Activated CD8-positive, alpha-beta memory T cell treated with anti-CD3 and anti-CD28 coated beads for 4 hours (primary cell): ENCODE measurements around the gene PPP2R3A.
"Not testable (repeated sequence)": the region's sequence is repeated elsewhere in the genome, so short reads cannot be mapped to it uniquely, and the experiment has no call there.

Experiments used
- DNase-seq, 2 donors: peaks; one replicate each; pipeline ENCODE4 v3.0.0-alpha.2; 2020; ENCODE audit warnings: low read depth in 2 of 2

Gene PPP2R3A

DNA sequence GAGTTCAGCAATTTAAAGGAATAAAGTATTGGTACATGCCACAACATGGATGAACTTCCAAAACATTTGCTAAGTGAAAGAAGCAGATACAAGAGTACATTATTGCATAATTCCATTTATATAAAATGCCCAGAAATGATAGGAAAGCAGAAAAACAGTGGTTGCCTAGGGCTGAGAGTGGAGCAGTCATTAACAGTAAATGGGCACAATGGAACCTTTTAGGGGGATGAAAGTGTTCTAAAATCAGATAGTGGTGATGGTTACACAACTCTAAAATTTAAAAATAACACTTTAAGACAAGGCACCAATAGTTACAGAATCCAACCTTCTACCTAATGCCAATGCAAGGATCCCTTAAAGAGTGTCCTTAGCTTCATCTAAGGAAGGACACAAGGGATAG, 196.0 kb downstream of the PPP2R3A start:
- DNase-seq, result no peak

DNA sequence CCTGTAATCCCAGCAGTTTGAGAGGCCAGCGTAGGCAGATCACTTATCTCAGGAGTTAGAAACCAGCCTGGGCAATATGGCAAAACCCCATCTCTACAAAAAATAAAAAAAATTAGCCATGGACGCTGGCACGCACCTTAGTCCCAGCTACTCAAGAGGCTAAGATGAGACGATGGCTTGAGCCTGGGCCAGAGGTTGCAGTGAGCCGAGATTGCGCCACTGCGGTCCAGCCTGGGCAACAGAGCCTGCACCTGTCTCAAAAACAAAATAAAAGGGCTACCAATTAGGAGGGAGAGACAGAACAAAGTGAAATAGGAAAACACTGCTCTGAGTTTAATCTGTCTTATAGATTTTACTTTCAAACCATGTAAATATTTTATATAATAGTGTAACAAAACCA, 196.8 kb downstream of the PPP2R3A start:
- no peak for DNase-seq

DNA sequence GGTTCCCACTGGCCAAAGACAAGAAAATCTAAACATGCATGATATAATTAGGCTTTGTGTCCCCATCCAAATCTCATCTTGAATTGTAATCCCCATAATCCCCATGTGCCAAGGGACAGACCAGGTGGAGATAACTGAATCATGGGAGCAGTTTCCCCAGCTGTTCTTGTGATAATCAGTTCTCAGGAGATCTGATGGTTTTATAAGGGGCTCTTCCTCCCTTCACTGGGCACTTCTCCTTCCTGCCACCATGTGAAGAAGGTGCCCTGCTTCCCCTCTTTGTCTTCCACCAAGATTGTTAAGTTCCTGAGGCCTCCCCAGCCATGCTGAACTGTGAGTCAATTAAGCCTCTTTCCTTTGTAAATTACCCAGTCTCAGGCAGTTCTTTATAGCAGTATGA, 198.1 kb downstream of the PPP2R3A start:
- not testable (repeated sequence) for DNase-seq

DNA sequence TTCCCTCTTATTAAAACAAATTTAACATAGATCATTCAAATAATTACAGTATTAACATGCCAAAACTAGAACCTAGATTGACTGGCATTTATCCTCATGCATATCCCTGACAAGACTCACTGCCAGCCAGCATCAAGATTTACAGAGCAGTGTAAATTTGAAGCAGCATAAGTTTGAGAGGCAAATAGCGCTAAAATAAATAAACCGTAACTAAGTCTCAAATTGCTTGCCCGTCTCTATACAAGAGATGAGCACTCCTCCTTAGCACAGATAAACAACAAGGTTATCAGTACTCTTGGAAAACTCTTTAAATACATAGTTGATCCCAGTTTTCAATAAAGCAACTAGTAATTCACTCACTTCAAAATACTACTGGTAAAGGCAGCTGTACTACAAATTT, 201.0 kb downstream of the PPP2R3A start:
- DNase-seq, result no peak

DNA sequence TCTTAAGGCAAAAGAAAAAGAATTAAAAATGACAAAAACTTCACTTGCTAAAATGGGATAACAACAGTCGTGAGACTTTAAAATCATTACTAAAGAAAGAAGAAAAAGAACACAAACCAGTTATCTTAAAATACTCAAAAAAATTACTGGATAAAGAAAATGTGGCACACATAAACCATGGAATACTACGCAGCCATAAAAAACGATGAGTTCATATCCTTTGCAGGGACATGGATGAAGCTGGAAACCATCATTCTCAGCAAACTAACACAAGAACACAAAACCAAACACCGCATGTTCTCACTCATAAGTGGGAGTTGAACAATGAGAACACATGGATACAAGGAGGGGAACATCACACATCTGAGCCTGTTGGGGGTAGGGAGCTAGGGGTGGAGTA, 202.7 kb downstream of the PPP2R3A start:
- DNase-seq, result not testable (repeated sequence)

DNA sequence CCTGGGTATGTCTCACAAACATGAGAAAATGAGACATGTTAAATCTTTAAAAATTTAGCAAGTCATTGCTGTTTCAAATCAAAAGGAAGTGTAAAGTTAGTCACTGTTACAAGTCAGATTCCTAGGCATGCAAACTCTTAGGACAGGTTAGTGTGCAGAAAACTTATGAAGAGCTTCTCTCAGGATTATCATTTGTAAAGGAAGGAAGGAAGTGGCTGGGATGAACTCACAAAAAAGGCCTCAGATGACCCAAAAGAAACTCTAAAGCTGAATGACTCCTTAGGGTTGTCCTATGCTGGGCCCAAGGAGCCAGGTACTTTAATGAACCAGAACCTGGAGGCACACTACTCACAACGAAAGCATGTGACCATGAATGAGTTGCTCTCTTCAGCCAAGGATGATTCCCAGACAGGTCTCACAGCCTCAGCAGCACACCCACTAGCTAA, 205.6 kb downstream of the PPP2R3A start:
- DNase-seq, result no peak

DNA sequence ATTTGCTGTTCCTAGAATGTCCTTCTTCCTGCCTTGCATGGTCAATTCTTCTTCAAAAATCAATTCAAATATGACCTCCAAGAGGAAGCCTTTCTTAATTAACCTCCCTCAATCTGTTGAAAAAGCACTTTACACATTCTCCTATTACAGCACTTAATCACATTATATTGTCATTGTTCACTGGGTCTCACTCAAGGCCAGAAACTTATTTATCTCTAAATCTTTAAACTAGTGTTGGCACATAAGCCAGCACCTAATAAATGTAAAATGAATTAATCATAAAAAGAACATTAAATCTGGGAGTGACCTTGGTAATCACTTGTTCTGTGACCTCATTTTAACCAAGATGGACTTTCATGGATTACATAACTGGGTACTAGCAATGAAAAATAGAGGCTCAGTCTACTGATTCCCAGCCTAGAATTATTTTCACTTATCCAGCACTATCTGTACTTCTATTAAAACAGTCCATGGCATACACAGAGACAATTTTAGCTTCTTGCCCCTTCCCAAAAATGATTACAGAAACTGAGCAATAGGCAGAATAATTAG, 208.5 kb downstream of the PPP2R3A start:
- DNase-seq, result no peak

DNA sequence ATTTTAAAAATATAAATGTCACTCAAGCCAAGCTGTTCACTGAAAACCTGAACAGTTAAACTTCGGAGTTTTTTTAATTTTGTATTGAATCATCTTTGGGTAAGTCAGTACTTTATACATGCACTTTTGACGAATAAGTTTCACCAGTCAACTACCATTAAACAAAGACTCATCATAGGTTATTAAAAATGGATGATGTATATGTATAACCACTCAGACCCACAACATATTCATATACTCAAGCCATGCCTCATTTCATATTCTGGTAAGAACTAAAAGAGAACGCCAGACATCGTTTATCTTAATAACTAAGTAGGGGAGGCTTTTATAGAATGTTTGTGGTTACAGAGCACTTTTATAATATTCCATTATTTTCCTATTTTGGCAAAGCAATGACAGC, 212.3 kb downstream of the PPP2R3A start:
- no peak for DNase-seq

DNA sequence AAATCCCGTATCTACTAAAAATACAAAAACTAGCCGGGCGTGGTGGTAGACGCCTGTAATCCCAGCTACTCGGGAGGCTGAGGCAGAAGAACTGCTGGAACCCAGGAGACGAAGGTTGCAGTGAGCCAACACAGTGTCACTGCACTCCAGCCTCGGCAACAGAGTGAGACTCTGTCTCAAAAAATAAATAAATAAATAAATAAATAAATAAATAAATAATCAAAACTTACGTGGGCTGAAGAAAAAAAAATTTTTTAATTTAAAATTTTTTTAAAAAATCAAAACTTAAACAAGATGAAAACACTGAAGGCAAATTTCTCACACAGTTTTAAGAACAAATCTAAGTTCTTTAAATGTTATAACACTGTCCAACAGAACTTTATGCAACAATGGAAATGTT, 216.2 kb downstream of the PPP2R3A start:
- DNase-seq, result no peak

DNA sequence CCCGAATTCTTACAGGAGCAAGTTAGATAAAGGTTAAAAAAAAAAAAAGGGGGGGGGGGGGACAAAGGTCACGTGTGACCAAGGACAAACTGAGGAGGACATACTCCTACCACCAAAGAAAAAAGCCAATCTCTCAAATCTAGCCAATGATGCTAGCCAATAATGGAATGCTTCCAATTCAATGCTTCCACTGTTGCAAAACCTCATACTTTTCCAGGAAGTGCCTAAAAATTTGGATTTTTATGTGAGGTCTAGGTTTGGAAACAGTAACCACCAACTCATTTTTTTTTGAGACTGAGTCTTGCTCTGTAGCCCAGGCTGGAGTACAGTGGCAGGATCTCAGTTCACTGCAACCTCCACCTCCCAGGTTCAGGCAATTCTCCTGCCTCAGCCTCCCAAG, 219.2 kb downstream of the PPP2R3A start:
- no peak for DNase-seq

DNA sequence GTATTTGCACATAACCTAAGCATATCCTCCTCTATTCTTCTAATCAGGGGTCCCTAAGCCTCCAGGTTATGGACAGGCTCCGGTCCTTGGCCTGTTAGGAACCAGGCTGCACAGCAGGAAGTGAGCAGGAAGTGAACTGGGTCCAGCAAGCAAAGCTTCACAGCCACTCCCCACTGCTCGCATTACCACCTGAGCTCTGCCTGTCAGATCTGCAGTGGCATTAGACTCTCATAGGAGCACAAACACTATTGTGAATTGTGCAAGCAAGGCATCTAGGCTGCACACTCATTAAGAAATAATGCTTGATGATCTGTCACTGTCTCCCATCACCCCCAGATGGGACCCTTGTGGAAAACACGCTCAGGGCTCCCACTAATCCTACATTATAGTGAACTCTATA, 220.8 kb downstream of the PPP2R3A start:
- no peak for DNase-seq

DNA sequence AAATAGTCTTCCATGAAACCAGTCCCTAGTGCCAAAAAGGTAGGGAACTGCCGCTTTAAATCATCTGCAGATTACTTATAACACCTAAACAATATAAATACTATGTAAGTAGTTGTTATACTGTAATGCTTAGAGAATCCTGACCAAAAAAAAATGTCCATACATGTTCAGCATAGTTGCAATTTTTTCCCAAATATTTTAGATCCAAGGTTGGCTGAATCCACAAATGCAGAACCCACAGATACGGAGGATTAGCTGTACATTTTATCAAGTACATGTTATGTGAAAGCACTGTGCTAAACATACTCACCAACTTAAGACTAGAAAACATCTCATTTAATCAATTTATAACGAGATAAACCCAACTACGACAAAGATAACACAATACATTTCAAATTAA, 221.3 kb downstream of the PPP2R3A start:
- DNase-seq, result no peak

DNA sequence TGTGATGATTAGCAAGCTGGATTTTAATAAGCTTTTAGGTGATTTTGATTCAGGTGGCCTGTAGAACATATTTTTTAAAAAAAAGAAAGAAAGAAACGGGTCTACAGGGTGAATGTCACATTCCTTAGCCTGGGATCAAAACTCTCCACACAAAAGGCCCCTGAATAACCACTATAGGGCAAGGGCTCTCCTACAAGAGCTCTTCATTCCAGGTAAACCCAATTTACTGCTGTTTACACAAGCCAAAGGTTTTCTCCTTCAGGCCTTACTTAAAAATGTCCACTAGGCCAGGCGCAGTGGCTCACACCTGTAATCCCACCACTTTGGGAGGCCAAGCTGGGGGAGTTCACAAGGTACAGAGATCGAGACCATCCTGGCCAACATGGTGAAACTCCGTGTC, 222.3 kb downstream of the PPP2R3A start:
- DNase-seq, result no peak

DNA sequence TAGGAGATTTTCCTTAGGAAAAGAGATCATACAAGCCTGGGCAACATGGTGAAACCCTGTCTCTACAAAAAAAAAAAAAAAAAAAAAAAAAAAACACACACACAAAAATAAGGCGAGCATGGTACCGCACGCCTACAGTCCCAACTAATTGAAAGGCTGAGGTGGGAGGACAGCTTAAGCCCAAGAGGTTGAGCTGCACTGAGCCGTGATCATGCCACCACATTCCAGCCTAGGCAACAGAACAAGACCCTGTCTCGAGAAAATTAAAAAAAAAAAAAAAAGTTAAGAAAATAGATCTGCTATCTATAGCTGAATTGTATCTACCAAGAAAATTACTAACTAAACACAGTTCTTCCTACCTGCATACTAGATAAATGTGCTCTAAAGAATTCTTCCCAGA, 223.5 kb downstream of the PPP2R3A start:
- DNase-seq, result no peak

DNA sequence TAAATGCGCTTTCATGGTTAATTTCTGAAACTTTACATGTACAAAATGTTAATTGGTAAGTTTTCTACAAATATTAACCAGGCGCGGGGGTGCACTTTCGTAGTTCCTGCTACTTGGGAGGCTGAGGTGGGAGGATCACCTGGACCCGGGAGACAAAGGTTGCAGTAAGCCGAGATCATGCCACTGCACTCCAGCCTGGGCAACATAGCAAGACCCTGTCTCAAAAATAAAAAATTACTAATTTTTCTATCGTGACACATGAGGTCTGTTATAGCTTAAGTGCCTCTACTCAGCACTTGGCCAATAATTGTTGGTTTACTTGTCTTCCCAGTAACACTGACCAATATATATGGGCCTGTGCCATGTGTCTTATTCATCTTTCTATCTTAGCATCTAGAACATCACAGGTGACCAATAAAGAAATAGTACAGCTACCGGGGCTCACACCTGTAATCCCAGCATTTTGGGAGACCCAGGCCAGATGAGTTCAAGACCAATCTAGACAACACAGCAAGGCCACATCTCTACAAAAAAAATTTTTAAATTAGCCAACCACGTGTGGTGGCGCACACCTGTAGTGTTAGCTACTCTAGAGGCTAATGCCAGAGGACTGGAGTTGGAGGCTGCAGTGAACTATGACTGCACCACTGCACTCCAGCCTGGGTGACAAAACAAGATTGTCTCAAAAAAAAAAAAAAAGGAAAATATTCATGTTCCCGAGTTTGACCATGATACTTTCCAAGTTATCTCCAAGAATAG, 224.5 kb downstream of the PPP2R3A start:
- no peak for DNase-seq

DNA sequence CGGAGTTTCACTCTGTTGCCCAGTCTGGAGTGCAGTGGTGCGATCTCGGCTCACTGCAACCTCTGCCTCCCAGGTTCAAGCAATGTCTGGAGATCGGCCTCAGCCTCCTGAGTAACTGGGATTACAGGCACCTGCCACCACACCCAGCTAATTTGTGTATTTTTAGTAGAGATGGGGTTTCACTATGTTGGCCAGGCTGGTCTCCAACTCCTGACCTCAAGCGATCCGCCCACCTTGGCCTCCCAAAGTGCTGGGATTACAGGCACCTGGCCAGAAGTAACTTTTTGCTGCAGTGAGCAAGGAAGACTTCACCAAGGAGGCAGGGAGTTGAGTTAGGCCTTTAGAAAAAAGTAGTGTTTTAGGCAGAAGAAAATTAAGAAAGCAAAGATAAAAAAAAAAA, 226.7 kb downstream of the PPP2R3A start:
- not testable (repeated sequence) for DNase-seq

DNA sequence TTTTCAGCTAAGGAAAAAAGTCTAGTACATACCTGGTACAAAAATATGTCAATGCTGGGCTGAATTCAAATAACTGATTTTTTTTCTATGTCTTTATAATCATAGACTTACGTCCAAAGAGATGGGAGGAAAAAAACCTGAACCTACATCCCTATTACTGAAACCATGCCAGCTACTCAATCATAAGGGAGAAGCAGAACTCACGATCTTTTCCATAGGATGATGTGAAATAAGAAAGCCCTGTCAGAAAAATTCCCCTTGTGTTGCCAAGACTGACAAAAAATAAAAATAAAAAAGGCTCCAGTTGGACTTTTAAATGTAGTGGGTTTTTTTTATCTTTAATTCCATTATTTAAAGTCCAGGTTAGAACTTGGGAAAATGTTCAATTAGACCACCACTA, 227.3 kb downstream of the PPP2R3A start:
- DNase-seq, result no peak

DNA sequence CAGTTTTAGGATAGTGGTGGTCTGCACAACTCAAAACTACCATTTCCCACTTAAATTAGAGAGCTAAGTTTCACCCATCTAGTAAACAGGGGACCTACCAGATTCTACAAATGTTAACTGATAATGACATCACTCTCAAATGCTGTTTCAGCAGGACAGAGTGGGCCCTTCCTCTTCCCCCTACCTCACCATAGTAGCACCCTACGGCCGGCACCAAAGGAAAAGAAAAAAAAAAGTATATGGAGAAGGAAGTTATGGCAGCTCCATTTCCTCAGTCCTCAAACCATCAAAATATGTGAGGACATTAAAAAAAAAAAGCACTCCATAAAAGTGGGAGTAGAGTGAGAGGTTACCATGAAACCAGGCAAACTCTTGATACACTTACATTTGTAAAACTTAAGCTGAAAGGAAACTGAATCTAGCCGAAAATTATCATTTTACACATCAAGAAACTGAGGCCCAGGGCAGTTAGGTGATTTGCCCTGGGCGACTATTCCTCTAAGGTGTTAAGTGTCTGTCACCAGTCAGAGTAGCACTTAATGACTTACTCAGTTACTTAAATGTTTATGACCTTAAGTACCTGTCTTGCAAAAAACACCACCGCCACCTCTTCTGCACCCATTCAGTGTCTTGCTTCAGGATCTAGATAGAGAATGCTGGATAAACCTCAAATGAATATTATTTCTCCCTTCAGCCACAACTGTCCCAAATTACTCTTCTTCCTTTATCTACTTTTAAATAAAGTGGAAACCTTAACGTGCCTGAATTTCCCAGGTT, 227.9 kb downstream of the PPP2R3A start:
- no peak for DNase-seq

DNA sequence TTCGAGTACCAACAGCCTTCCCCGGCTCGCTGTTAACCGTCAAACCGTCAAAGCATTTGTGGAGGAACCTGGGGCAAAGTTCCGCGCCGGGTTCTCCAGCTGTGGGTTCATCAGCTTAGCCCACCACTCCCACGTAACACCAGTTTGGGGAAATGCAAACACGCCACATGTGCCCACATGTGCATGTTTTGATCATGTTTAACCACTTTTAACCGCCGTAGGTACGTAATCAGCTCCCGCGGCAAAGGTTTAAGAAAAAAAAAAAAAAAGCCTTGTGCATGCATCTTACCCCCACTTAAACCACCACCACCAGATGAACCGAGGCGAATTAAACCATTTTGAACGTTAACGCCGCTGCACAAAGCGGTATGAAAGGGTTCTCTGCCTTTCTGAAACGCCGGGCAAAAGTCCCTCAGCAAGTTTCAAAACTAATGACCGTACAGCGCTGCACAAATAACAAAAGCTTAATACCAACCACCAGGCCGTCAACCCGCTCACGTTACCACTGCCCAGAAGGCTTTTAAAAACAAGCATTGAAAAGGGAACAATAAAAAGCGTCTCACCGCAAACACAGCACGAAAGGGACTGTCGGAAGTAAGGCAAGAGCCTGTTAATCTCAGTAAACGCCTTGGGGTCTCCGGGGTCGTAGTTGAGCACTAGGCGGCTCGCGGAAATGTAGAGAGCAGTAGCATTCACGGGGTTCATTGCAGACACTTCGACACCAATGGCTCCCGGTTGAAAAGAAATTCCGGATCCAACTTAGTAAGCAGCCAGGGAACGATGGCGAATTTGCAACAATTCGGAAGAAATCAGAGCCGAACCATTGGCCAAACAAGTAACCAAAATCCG, 229.1 kb downstream of the PPP2R3A start:
- peak; percentile 54 to 67 for DNase-seq

DNA sequence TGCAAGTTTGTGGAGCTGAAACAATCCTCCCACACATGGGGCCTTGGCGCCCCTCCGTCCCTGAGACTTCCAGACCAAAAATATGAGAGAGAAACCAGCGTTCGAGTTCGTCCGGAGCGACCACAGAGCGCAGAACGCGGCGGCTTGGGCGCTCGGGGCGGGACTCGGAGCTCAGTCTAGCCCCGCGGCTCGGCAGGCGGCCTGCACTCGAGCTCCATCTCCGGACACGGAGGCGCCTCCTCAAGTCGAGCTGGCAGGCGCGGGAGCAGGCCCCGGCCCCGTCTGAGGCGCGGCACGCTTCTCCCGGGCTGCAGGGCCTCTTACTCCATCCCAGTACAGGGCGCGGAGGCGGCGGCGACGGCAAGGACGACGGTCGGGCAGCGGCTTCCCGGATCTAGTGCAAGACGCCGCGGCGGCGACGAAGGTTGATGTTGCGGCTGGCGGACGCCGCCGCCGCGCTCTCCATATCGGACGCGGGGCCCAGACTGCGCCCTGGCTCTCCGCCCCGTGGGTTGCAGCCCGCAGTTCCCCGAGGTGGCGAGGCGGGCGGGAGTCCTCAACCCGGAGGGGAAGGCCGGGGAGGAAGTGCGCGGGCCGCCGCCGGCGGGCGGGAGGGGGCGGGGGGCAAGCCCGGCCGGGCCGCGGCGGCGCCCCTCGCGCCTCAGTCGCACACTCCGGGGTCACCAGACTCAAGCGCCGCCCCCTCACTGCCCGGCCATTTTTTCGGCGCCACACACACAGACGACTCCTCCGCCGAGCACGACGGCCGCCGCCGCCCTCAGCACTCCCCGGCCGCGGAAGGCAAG, 229.9 kb downstream of the PPP2R3A start:
- DNase-seq, result peak; percentile 47 to 53

DNA sequence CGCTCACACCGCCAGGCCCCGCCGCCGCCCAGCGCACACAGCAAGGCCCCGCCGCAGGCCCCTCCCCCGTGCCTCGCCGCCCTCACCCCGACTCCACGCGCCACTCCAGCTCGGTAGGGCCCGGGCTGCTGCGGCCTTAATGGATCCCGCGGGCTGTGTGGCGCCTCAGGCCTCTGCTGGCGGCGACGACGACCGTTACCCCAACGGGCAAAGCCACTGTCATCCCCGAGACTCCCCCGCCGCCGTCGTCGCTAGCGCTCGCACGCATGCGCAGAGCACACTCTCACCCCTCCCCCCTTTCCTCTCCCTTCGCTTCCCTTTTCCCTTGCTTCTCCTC, 230.5 kb downstream of the PPP2R3A start, which contains the start of gene MSL2:
TSS of gene MSL2 (minus strand) at position 272 of the 337 bp plus-strand sequence. CDS start 1,222 bp downstream, outside the sequence.
- no peak for DNase-seq
